ENCODE results near the gene NLGN4Y. TPM values are rescaled to one million over a fixed set of nuclear protein-coding genes. Genes with fewer than 3 reads are reported as not detected.

Gene NLGN4Y
- total RNA-seq, 1 donor from 2014 or later = 8.9 TPM

- H3K4me3 Mint-ChIP-seq = no peak overlapping the region
- intact Hi-C loops (cut with micrococcal nuclease) = no loop called here
Observed at GRCh38 chrY:14871971-14872370, 347.6 kb downstream of the NLGN4Y start.

More at GRCh38 chrY:14871971-14872370, 347.6 kb downstream of the NLGN4Y start:
- no peaks in the 10 kb centered on the region for H3K36me3 Mint-ChIP-seq (ENCODE audit: low read depth)
- no peaks in the 10 kb centered on the region for H3K4me1 Mint-ChIP-seq
- no peak overlapping the region for H3K27ac Mint-ChIP-seq
- ATAC-seq (ENCODE audit: low read depth) (no peak), DNase-seq (no peak)
- CTCF ChIA-PET = no interaction called here
- H3K9me3 Mint-ChIP-seq = peaks cover 8% of the 10 kb centered on the region
- no peaks in the 10 kb centered on the region for H3K27me3 Mint-ChIP-seq
- POLR2A ChIA-PET = no interaction called here
- TF ChIP-seq, protein P1, sequence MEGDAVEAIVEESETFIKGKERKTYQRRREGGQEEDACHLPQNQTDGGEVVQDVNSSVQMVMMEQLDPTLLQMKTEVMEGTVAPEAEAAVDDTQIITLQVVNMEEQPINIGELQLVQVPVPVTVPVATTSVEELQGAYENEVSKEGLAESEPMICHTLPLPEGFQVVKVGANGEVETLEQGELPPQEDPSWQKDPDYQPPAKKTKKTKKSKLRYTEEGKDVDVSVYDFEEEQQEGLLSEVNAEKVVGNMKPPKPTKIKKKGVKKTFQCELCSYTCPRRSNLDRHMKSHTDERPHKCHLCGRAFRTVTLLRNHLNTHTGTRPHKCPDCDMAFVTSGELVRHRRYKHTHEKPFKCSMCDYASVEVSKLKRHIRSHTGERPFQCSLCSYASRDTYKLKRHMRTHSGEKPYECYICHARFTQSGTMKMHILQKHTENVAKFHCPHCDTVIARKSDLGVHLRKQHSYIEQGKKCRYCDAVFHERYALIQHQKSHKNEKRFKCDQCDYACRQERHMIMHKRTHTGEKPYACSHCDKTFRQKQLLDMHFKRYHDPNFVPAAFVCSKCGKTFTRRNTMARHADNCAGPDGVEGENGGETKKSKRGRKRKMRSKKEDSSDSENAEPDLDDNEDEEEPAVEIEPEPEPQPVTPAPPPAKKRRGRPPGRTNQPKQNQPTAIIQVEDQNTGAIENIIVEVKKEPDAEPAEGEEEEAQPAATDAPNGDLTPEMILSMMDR (IDR thresholded peaks at IDR 0.05) = no peak
